ENCODE data around the gene ABHD10.

The ABHD10 gene

GRCh38 chr3:112002096-112002971, 23.5 kb downstream of the ABHD10 start:
- peak; percentile 36 to 88 for DNase-seq

- DNase-seq: no peak
These were observed 24.7 kb downstream of the ABHD10 start for GRCh38 chr3:112003321-112004080.

GRCh38 chr3:112004187-112004586, 25.4 kb downstream of the ABHD10 start:
- no peak for DNase-seq

- no peak for DNase-seq
These were observed 25.8 kb downstream of the ABHD10 start for GRCh38 chr3:112004669-112005068.

- DNase-seq: no peak
These were observed 26.4 kb downstream of the ABHD10 start for GRCh38 chr3:112005091-112005672.

GRCh38 chr3:112007633-112008032, 28.8 kb downstream of the ABHD10 start:
- DNase-seq: no peak

- DNase-seq: no peak
These were observed 30.8 kb downstream of the ABHD10 start for GRCh38 chr3:112009670-112010069.

GRCh38 chr3:112010636-112011035, 31.8 kb downstream of the ABHD10 start:
- DNase-seq: no peak

GRCh38 chr3:112011376-112011940, 32.6 kb downstream of the ABHD10 start:
- DNase-seq: no peak

GRCh38 chr3:112012205-112012992, 33.6 kb downstream of the ABHD10 start:
- DNase-seq: no peak

- peak; percentile 51 to 65 for DNase-seq
These were observed 34.4 kb downstream of the ABHD10 start for GRCh38 chr3:112013058-112013783.

- no peak for DNase-seq
These were observed 34.9 kb downstream of the ABHD10 start for GRCh38 chr3:112013784-112014143.

- DNase-seq: no peak
These were observed 38.3 kb downstream of the ABHD10 start for GRCh38 chr3:112017091-112017490.

- DNase-seq: no peak
These were observed 39.9 kb downstream of the ABHD10 start for GRCh38 chr3:112018712-112019111.

GRCh38 chr3:112019716-112020115, 40.9 kb downstream of the ABHD10 start:
- no peak for DNase-seq

GRCh38 chr3:112020674-112021085, 41.9 kb downstream of the ABHD10 start:
- DNase-seq: no peak

- DNase-seq: no peak
These were observed 48.3 kb downstream of the ABHD10 start for GRCh38 chr3:112027142-112027541.

- DNase-seq: no peak
These were observed 49.0 kb downstream of the ABHD10 start for GRCh38 chr3:112027826-112028225.

- no peak for DNase-seq
These were observed 52.1 kb downstream of the ABHD10 start for GRCh38 chr3:112030901-112031300.

GRCh38 chr3:112032098-112032731, 53.4 kb downstream of the ABHD10 start:
- no peak for DNase-seq

GRCh38 chr3:112034436-112034835, 55.6 kb downstream of the ABHD10 start, which contains the start of gene TMPRSS7:
Gene TMPRSS7, plus strand, starts transcription at chr3:112034736. Its CDS starts 110 bp downstream, at chr3:112034846.
- no peak for DNase-seq

All from stimulated activated CD4-positive, alpha-beta T cell treated with anti-CD3 and anti-CD28 coated beads, Interleukin-4, amount 100 ng/mL, for 4 hours (primary cell).